Hepatocyte (in vitro differentiated cells): Measurements from ENCODE around the gene MAD2L2.

Experiments
- EZH2 ChIP-seq: fragments of 200-600 bp; sonication (generic); IDR thresholded peaks from 2 replicates; pipeline ENCODE4 v1.6.1; 2016; ENCODE audit warnings: antibody characterized with exemption, mild to moderate bottlenecking, borderline replicate concordance
- TF ChIP-seq, protein P1 (sequence below): fragments of 200-600 bp; sonication (generic); IDR thresholded peaks from 2 replicates; pipeline ENCODE4 v1.5.1; 2016; ENCODE audit warnings: antibody characterized with exemption, mild to moderate bottlenecking; ENCODE audit not compliant: poor library complexity

DNA sequence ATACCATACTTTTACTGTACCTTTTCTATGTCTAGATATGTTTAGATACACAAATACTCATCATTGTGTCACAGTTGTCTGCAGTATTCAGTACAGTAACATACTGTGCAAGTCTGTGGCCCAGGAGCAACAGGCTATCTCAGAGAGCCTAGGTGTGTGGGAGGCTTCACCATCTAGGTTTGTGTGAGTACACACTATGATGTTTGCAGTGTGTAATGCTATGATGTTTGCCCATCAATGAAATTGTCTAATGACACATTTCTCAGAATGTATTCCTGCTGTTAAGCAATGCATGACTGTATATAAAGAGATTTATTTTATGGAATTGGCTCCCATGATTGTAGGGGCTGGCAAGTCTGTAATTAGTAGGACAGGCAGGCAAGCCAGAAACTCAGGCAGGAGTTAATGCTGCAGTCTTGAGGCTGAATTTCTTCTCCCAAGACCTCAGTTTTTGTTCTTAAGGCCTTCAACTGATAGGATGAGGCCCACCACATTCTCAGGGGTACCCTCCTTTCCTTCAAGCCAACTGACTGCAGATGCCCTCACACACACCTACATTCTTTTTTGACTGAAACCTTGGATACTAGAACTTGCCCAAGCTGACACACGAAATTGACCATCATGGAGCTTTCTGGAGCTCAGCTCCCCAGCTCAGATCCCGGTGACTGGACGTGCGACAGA lies 47.3 kb upstream of the MAD2L2 start:
- TF ChIP-seq, protein P1, sequence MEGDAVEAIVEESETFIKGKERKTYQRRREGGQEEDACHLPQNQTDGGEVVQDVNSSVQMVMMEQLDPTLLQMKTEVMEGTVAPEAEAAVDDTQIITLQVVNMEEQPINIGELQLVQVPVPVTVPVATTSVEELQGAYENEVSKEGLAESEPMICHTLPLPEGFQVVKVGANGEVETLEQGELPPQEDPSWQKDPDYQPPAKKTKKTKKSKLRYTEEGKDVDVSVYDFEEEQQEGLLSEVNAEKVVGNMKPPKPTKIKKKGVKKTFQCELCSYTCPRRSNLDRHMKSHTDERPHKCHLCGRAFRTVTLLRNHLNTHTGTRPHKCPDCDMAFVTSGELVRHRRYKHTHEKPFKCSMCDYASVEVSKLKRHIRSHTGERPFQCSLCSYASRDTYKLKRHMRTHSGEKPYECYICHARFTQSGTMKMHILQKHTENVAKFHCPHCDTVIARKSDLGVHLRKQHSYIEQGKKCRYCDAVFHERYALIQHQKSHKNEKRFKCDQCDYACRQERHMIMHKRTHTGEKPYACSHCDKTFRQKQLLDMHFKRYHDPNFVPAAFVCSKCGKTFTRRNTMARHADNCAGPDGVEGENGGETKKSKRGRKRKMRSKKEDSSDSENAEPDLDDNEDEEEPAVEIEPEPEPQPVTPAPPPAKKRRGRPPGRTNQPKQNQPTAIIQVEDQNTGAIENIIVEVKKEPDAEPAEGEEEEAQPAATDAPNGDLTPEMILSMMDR, result no peak
- TF ChIP-seq EZH2, result no peak
